NCI-H1105 (cell line): Measurements from ENCODE around the gene ZNF264.
"Not testable (repeated sequence)": the region's sequence is repeated elsewhere in the genome, so short reads cannot be mapped to it uniquely, and the experiment has no call there.

Experiments
- DNase-seq: peaks from one replicate; lab custom pipeline; 2025; lab: John Stamatoyannopoulos, UW

Gene ZNF264

GRCh38 chr19:57245066-57245465 is 53.8 kb downstream of the ZNF264 start:
- no peak for DNase-seq

DNA sequence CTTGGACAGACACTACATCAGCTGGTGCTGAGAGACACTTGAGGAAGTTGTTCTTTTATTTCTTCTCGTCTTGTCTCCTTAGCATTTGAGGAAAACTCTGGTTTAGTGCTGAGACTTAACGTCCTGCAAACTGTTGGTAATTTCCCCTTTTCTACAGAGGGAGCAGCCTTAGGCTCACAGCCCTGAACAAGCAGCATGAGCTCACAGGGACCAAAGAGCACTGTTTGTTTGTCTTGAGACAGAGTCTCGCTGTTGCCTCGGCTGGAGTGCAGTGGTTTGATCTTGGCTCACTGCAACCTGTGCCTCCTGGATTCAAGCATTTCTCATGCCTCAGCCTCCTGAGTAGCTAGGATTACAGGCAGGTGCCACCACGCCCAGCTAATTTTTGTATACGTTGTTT is 54.7 kb downstream of the ZNF264 start:
- no peak for DNase-seq

- no peak for DNase-seq
Observed at GRCh38 chr19:57248646-57249045, 57.3 kb downstream of the ZNF264 start.

- no peak for DNase-seq
Observed at GRCh38 chr19:57249329-57249728, 58.0 kb downstream of the ZNF264 start.

DNA sequence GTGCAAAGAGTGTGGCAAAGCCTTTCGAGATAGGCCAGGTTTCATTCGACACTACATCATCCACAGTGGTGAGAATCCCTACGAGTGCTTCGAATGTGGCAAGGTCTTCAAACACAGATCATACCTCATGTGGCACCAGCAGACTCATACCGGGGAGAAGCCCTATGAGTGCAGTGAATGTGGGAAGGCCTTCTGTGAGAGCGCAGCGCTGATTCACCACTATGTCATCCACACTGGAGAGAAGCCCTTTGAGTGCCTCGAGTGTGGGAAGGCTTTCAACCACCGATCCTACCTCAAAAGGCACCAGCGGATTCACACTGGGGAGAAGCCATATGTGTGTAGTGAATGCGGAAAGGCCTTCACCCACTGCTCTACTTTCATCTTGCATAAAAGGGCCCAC is 62.5 kb downstream of the ZNF264 start:
- DNase-seq = not testable (repeated sequence)

GRCh38 chr19:57262044-57262443 is 70.7 kb downstream of the ZNF264 start:
- DNase-seq = no peak

DNA sequence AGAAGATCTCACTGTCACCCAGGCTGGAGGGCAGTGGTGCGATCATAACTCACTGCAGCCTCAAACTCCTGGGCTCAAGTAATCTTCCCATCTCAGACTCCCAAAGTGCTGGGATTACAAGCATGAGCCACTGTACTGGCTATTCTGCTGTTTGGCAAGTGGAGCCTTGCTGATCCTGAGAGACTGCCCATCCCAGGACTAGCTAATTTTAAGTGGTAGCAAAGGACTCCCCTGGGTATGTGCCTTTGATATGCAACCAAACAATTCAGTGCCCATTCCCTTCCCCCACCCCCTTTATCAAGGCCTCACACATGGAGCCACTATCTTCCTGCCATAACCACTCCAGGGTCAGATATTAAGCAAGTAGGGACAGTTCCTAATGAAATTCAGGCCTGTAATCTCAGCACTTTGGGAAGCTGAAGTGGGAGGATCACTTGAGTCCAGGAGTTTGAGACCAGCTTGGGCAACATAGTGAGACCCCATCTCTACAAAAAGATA is 72.0 kb downstream of the ZNF264 start:
- no peak for DNase-seq

DNA sequence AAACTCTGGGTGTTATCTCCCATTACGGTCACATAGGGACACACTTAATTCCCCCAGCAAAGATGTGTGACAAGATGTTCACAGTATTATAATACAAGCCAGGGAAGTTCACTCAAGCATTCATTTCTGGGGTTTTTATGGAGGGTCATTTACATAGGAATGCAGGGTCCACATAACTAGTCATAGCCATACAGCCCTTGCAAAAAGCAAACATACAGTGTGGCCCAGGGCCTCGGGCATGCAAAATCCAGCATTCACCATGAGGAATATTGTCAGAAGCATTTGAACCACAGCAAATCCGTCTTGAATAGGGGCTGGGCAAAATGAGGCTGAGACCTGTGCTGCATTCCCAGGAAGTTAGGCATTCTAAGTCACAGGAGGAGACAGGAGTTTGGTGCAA is 76.0 kb downstream of the ZNF264 start:
- no peak for DNase-seq

- DNase-seq = no peak
Observed at GRCh38 chr19:57269515-57270250, 78.4 kb downstream of the ZNF264 start.

GRCh38 chr19:57271280-57271679 is 80.0 kb downstream of the ZNF264 start:
- no peak for DNase-seq
